Inflammatory macrophage (primary cell): ENCODE data around the gene NSFL1C.
A peak's percentile ranks its signal among the peaks of the same experiment; 100 is the strongest.

Experiments used
- DNase-seq, 2 donors: peaks; one replicate each; pipeline ENCODE4 v3.0.0-alpha.2; 2020 to 2022

Gene NSFL1C

DNA sequence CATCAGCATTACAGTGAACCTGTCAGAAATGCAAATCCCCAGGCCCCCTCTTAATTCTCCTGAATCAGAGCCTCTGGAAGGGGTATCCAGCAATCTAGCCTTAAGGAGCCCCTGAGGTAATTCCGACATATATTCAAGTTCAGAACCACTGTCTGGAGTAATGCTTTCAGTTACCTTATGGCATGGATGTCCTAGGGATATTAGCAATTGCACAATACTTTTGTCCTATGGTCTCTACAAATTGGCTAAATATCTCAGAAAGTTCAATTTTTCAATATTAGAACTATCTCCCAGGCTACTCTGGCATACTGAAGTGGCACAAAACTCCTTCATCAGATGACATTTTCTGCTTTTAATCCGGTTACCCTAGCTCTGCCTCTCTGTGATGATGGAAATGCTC is 6.4 kb downstream of the NSFL1C start:
- DNase-seq = no peak

DNA sequence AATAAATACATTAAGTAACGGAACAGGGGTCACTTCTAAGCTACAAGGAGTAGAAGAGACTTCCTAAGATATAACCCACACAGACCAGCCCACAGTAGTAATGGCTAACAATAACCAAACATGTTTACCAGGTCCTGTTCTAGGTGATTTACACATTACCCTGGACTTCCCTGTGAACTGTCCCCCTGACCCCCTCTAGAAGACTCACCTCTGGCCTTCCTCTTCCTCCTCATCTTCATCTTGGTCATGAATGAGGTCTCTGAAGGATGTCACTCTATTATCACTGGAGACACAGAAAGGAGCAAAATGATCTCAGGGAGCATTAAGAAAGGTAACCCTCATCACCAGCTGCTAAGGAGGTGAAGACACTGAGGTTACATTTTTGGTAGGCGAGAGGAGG is 8.7 kb downstream of the NSFL1C start:
- no peak for DNase-seq

DNA sequence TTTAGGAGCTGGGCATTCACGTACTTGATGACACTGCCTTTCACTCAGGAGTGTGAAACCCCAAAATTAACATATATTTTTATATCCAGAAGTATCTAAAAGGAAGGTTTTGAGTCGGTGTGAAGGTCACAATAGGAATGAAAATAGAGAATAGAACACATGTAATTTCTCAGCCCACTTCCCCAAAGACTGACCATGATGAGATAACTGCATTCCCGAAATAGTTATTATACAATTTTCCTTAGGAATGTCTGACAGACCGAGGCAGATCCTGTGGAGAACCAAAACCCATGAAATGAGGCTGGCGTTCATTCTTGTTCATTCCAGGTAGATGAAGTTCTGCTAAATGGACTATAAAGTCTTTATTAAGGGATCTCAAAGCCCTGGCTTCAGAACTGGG is 10.3 kb downstream of the NSFL1C start:
- no peak for DNase-seq

DNA sequence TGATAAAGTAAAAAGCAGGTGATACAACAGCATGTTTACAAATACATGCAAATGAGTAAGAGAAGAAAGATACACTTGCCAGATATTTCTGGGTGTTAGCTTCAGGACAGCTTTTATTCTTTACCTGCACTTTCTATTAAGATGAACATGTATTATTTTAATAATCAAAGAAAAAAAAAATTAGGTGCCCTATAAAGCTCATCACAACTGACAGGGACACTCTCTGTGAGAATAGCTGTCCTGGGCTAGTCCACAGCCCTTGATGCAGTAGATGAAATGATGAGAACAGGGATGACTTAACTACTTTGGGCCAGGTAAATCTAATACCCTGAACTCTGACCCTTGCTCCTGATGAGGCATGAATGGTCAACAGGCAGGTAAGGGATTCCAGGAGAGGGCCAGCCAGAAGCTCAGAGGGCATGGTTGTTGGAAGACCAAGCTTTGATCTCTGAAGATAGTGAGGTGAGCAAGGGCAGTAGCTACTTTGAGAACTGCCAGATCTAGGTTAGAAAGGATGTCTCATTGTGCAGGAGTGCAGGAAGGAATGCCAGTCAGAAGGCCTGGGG is 15.6 kb downstream of the NSFL1C start:
- no peak for DNase-seq

DNA sequence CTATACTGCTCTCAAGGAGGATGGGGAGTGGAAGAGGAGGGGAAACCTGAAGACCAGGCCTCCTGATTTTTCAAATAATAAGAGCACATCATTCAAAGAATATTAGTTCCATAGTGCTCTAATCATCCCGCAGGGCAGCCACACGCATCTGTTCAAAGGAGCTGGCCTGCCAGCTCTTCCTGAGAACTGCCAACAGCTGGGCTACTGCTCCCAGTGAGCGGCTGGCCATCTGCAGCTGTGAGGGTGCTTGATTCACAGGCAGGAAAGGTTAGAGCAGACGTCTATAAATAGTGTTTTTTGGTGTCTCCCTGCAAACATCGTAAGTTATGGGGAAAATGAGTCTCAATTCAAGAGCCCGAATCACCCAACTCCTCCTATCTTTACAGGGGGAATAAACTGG is 17.3 kb downstream of the NSFL1C start:
- no peak for DNase-seq

DNA sequence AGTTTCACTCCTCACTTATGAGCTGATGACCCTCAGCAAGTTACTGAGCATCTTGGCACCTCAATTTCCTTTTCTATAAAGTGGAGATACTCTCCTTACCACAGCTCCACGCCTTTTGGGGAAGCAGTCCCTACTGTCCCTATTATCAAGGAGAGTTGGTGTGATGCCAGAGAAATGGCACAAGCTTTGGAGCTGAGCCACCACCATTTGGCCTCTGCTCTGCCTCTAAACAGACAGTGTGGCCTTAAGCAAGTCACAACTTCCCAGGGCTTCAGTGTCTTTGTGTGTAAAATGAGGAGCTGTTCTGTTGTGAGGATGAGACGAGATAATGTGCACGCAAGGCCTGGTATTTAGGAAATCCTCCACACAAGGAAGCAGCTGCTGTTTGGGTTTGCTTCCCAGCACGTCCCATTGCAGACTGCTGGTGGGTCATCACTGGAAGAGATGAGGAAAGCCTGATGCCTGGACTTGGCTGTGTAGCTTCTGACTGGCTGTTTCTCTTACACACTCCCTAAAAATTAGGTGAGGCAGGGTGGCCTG is 18.5 kb downstream of the NSFL1C start:
- DNase-seq = no peak

DNA sequence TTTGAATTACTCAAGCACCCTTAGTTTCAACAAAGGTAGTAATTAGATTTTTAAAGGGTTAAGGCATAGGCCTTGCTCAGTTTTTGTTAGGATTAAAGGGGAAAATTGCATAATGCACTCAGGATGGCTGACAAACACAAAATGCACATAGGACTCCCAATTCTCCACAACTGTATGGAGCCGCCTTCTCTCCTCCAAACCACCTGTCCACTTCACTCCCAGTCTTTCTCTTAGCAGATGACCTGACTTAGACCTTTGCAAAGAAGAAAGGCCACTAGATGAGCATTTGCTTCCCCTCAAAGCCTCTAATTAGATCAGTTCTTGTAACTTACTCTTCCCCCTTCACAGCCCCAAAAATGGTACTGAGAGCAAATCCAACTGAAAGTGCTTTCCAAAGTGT is 20.1 kb downstream of the NSFL1C start:
- DNase-seq = no peak

DNA sequence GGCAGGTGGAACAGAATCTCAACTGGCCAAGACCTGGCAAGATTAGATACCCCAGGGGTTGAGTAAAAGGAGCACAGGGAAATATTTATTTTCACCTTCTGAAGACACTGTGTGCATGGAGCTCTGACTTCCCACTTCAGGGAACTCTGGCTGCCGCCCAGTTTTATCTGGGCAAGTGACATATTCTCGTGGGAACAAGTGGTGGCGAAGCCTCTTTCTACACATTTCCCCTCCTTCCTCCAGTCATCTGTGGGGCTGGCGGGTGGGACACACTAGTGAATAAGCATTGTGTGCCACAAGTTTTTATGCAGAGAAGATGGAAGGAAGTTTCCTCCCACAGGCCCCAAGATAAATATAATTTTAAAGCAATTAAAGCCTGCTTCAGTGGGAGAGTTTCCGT is 23.6 kb downstream of the NSFL1C start:
- DNase-seq = no peak

DNA sequence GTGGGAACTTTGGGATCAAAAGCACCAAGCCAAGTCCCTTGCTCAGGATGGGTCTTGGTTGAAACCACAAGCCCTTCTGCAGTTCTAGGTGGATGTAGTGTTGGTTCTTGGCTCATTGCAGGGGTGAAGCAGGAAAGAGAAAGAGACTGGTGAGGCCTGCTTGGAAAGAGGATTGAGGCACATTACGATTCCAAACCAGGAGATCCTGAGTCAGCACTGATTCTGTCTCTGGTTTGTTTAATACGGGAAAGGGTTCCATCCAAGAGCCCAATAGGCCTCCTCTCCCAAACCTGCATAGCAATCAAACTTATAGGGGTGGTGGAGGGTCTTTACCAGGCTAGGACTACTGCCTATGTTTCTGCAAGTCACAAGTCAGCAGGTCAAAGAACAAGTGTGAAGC is 24.3 kb downstream of the NSFL1C start:
- no peak for DNase-seq

DNA sequence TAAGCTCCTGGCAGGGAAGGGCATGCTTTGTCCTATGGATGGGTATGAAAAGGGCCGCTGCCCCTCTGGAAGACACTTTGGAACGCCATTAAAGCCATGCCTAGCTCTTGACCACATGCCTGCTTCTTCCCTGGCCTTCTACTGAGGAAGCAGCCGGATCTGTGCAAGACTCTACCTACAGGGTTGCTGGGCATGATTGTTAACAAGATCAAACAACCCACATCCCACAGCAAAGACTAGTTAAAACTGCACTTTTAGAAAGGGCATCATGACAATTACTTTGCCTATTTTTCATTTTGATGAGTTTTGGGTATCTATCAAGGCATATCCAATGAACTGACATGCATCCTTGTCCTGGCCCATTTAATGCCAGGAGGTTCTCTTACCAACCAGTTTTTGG is 25.5 kb downstream of the NSFL1C start:
- no peak for DNase-seq

DNA sequence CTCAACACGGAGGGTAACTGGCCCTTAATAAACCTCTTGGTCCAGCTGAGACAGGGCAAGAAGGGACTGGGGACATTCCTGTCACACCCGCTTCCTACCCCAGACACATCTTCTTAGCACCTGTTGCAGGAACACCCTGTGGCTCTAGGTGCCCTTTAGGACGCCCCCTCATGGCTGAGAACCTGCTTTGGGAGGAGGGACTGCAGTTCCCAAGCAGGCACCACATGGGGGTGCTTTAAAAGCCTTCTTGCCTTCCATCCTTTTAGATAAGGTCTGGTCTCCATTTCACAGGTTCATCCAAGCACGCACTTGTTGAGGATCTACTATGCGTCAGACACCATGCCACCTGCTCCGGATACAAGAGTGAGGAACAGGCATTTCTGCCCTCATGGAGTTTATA is 26.6 kb downstream of the NSFL1C start:
- peak in 1 of 2 donors; percentile 24 for DNase-seq

DNA sequence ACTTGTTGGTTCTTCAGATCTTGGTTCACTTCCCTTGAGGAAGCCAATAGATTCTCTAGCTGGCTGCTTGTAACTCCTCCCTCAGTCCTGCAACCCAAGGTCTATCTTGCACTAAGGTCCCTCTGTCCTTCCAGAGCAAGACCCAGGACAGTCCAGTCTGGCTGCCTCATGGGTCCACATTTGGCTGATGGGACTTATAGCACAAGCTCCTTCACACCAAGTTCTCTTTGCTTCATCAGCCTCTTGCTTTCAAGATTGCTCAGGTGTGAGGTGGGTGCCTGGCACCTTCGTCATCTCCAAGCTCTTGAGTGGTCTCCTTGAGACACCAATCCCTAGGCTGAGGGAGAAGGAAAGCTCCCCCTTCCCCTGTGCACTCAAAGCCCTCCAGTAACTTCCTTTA is 28.3 kb downstream of the NSFL1C start:
- DNase-seq = peak in 1 of 2 donors; percentile 8

DNA sequence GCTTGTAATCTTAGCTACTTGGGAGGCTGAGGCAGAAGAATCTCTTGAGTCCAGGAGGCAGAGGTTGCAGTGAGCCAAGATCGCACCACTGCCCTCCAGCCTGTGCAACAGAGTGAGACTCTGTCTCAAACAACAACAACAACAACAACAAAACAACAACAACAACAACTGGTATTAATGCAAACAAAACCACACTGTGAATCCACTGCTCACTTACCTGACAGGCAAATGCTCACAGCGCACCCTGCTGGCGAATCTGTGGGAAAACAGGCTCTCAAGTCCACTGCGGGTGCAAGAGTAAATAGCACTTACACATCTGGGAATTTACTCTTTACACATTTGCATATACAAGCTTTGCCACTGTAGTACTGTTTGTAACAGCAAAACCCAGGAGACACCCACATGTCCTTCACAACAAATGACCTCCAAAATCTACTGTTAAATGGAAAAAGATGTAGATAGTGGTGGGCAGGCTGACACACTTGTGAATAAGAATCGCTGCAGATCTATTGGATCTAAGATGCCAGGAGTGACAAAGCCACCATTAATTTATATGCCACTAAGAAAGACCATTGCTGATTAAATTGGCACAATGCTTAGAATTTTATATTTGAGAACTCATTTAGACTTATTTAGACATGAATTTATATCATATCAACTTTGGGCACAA is 29.3 kb downstream of the NSFL1C start:
- peak; percentile 70 to 84 for DNase-seq

DNA sequence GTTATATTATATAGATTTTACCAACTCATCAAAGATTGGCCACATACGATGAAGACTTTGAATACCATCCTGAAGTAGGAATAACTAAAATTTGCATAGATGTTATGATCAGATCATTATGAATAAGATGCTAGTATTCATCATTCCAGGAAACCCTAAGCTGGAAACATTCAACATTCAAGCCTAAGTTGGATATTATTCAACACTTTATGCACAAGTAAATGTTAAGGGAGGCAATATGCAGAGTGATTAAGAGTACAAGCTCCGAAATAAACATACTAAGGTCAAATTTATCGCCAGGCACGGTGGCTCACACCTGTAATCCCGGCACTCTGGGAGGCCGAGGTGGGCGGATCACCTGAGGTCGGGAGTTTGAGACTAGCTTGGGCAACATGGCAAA is 30.4 kb downstream of the NSFL1C start:
- DNase-seq = no peak

DNA sequence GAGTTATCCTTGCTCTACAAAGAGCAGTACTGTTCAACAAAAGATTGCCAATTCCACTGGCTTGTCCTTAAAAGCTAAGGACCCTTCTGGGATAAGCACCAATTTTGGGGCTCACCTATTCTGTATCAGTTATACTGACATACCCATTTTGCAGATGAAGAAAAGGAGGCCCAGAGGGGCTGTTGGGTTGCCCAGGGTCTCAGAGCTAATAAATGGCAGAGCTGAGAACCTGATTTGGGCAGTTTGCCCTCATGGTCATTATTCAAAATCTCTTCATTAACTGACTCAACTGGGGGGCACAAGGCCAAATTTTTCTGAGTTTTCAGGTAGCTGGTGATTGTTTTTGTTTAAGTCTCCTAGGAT is 31.3 kb downstream of the NSFL1C start:
- no peak for DNase-seq

DNA sequence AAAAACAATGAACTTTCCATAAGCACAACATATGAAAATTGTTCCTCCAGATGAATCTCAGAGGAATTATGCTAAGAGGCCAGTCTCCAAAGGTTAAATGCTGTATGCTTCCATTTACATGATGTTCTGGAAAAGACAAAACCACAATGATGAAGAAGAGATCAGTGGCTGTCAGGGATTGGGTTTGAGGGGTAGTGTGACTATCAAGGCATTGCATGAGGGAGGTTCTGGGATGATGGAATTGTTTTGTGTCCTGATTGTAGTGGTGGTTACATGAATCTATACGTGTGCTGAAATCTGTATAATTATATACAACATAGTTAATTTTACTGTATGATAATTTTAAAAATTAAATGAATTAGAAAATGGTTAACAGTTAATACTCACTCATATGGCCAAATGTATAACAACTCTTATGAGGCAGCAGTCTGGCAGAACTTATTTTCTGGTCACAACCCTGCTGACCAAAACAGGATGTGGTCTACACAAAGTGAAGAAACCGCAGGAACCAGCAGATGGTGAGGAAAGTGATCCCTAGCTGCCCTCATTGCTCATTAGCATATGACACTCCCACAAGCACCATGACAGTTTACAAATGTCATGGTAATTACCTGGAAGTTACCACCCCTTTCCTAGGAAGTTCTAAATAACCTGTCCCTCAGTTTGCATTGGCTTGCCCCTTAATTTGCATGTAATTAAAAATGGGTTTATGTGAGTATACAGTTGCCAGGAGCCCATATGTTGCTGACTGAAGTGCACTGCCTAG is 31.9 kb downstream of the NSFL1C start:
- DNase-seq = peak; percentile 92

DNA sequence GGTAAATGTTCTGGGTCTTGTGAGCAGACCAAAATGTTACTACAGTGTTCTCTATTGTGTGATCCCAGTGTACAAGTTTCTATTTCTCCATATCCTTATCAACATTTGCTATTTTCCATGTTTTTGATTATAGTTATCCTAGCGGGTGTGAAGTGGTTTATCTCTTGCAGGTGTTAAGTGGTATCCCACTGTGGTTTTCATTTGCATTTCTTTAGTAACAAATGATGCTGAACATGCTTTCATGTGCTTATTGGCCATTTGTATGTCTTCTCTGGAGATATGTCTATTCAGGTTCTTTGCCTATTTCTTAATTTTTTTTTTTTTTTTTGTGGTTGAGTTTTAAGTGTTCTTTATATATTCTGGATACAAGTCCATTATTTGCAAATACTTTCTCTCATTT is 35.5 kb downstream of the NSFL1C start:
- no peak for DNase-seq

DNA sequence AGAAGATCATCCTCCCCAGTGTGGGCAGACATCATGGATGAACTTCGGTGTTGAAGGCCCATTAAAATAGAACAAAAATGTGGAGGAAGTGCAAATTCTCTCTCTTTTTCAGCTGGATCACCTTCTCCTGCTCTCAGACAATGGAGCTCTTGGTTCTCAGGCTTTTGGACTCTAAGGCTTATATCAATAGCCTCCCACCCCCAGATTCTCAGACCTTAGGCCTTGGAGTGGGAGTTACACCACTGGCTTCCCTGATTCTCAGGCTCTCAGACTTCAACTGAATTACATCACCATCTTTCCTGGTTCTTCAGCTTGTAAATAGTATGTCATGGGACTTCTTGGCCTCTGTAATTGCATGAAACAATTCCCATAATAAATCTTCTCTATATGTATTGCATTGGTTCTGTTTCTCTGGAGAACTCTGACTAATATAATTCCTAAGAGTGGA is 36.6 kb downstream of the NSFL1C start:
- DNase-seq = peak; percentile 71 to 84

DNA sequence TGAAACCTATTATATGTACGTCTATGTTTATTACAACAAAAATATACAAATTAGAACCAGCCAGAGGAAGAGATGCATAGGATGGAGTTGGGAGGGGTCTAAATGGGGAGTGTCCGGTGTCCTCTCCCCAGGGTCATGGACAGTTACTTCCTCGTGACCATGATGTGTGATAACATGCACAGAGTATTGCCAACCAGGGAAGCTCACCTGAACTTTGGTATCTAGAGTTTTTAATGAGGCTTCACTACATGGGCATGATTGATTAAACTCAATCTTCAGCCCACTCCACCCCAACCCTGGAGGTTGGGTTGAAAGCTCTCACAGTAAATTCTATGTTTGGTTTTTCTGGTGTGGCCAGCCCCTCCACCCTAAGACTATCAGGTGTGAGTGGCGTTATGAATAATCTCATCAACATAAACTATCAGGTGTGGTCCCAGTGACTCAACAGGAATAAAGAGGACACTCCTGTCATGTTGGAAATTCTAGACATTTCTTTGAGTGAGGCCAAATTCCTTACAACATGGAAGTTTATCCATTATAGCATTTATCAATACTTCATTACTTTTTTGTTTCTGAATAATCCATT is 37.4 kb downstream of the NSFL1C start:
- no peak for DNase-seq

DNA sequence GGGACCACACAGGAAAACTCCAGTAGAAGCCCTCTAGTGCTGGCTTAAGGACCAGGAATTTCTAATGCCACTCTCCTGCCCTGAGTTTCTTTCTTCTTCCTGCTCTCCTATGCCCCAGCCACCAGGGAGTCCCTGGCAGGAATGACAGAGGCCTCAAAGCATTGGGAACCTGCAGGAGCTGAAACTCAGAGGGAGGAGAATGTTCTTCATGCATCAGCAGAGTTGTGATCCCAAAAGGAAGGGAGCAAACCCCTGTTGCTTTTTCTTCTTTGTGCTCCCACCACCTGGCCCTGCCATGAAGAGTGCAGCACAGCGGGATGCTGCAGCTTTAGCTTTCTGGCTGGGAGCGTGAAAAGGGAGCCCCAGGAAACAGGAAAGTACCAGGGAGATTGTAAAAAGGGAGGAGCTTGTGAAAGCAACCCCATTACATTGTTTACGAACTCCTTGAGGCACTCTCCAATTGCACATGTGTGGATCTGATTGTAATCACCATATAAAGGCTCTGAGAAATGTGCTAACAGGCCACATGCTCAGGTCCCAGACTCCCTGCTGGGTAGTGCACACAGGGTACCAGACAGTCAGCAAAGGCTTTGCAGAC is 39.1 kb downstream of the NSFL1C start:
- DNase-seq = no peak

DNA sequence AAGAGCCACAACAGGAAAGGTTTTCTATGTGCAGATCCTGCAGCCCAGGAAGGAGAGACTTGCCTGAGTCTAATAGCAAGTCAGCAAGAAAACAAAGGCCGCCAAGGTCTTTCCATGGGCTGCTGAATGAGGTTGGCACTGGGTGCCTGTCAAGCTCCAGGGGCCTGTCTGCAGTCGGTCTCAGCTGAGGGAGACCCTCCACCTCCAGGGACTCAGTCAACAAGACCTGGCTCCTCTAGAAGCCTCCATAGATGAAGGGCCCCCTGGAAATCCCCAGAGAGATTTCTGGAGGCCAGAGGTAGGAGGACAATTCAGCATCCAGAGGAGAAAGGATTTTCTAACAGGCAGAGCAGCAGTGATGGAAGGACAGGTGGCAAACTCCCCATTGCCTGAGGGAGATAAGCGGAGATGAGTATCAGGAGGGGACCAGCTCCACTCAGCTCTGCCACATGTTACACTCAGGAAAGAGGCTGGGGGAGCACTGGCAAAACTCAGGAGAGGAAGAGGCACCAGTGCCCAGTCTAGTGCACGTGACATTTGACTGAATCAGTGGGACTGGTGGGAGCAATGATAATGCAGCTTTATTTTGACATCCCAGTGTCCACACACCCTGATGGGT is 40.3 kb downstream of the NSFL1C start:
- DNase-seq = no peak

DNA sequence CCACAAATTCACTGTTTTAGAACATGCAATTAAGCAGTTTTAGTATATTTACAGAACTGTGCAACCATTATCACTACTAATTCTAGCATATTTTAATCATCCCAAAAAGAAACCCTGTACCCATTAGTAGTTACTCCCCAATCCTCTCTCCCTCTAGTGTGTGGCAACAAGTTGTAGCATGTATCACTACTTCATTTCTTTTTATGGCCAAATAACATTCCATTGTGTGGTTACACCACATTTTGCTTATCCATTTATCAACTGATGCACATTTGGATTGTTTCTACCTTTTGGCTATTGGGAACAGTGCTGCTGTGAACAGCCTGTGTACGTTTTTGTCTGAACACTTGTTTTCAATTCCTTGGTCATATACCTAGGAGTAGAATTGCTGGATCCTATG is 42.3 kb downstream of the NSFL1C start:
- no peak for DNase-seq
